ENCODE data around the gene SYNRG. TPM values are rescaled to one million over a fixed set of nuclear protein-coding genes. Genes with fewer than 3 reads are reported as not detected.

SYNRG gene
- total RNA-seq, 1 donor from 2014 or later: 56.3 TPM

DNA sequence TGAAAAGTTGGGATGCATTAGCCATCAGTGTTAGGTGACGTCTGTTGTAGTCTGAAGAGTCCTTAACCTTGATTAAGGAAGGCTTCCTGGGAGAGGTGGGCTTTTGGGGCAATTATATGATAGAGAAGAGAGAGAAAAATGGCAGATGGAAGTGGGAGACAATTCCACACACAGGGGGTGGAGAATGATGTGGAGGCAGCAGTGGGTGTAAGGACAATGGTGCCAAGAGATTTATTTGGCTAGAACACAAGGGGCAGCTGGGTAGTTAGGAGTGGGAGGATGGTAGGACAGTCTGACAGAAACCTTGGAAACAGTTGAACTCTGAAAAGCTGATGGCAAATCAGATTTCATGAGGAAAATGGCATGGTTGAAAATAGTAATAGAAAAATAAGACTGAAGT lies 130.2 kb downstream of the SYNRG start:
- Mint-ChIP-seq H3K36me3 (peaks cover 27% of the 10 kb centered on the region), H3K27me3 (ENCODE audit: low read depth) (no peaks in the 10 kb centered on the region), H3K9me3 (no peaks in the 10 kb centered on the region), H3K27ac (no peak overlapping the region), H3K4me3 (no peak overlapping the region), H3K4me1 (peaks cover 29% of the 10 kb centered on the region)
- no peak for TF ChIP-seq CTCF (IDR thresholded peaks at IDR 0.05; ENCODE audit: unreplicated experiment)
- no peak for DNase-seq (ENCODE audit: low spot score in 2 of 2, unreplicated experiment in 2 of 2)

- Mint-ChIP-seq H3K4me1 (peaks cover 21% of the 10 kb centered on the region), H3K27me3 (ENCODE audit: low read depth) (no peaks in the 10 kb centered on the region), H3K36me3 (peaks cover 34% of the 10 kb centered on the region), H3K4me3 (no peak overlapping the region), H3K27ac (no peak overlapping the region), H3K9me3 (no peaks in the 10 kb centered on the region)
- no peak for DNase-seq (ENCODE audit: low spot score in 2 of 2, unreplicated experiment in 2 of 2)
- TF ChIP-seq CTCF (IDR thresholded peaks at IDR 0.05; ENCODE audit: unreplicated experiment): no peak
Observed at GRCh38 chr17:37478187-37478586, 131.0 kb downstream of the SYNRG start.

DNA sequence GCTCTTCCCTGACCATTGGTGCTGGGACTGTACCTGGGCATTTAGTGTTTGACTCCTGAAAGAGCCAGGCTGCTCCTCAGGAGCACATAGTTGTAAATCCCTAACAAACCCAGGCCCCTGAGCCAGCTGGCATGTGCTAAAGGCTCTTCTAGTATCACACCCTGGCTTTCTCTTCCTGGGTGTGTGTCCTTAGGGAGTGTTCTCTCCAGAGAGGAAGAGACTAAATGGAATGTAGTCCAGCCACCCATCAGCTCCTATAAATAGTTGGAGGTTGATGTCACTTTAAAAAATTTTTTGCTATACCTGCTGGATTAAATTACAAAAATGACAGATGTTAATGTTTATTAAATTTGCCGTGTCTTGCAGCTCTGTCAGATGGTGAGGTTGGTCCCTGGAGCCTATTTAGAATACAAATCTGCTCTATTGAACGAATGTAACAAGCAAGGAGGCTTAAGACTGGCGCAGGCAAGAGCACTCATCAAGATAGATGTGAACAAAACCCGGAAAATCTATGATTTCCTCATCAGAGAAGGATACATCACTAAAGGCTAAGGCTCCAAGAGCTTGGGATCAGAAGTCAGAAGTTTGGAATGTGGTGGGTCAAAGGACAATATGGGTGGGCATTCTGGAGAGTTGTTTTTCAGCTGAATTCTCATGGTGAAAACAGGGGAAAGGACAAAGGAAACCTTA lies 132.6 kb downstream of the SYNRG start:
- Mint-ChIP-seq H3K27ac (peak overlapping the region; percentile 96), H3K9me3 (no peaks in the 10 kb centered on the region)

DNA sequence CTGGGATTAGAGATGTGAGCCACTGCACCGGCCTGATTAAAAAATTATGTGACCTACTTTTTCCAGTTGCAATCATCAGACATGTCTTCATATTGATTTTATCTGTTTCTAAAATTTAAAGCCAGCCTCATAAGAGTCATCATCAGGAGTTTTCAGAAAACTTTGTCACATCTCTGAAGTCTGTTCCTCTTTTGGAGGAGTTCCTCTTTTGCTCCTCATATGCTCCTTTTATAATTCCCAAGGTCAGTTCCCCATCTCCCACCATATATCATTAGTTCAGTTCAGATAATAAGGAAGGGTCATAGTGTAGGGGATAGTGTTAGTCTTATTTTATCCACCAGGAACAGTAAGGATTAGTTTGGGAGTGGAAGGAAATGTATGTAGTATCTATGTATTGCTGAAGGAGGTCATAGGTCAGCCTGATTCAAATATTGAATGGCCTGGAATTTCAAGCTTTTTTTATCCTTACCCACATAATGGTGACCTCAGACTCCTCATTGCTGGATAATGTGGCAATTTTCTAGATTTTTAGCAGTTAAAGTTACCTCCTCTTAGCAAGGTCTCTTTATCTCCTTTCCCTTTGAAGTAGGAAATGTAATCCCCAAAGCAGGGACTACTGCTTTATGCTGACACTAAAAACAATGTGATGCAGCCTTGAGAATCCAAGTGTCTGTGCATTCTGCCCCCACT lies 133.3 kb downstream of the SYNRG start:
- Mint-ChIP-seq H3K4me1 (peaks cover 16% of the 10 kb centered on the region), H3K27me3 (ENCODE audit: low read depth) (no peaks in the 10 kb centered on the region), H3K9me3 (no peaks in the 10 kb centered on the region), H3K27ac (peak overlapping the region; percentile 96), H3K36me3 (peaks cover 40% of the 10 kb centered on the region), H3K4me3 (no peak overlapping the region)
- no peak for TF ChIP-seq CTCF (IDR thresholded peaks at IDR 0.05; ENCODE audit: unreplicated experiment)
- DNase-seq (ENCODE audit: low spot score in 2 of 2, unreplicated experiment in 2 of 2): no peak

More for the DNA sequence above, 132.6 kb downstream of the SYNRG start:
- Mint-ChIP-seq H3K4me1 (peaks cover 16% of the 10 kb centered on the region), H3K36me3 (peaks cover 39% of the 10 kb centered on the region), H3K4me3 (no peak overlapping the region), H3K27me3 (ENCODE audit: low read depth) (no peaks in the 10 kb centered on the region)
- TF ChIP-seq CTCF (IDR thresholded peaks at IDR 0.05; ENCODE audit: unreplicated experiment): no peak
- no peak for DNase-seq (ENCODE audit: low spot score in 2 of 2, unreplicated experiment in 2 of 2)

DNA sequence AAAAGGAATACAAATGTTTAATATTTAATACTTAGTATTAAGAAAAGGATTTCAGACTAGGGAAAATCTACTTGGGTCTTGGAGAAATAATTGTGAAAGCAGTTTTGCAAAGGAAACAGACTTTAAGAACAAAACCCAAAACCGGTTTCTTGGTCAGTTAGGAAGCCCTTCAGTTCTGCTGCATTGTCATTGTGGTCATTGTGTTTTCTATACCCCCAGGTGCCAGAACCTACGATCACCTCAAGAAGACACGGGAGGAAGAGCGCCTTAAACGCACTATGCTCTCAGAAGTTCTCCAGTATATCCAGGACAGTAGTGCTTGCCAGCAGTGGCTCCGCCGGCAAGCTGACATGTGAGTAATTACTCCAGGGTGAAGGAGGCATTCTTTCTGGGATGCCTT lies 139.0 kb downstream of the SYNRG start:
- Mint-ChIP-seq H3K27me3 (ENCODE audit: low read depth) (no peaks in the 10 kb centered on the region), H3K36me3 (peaks cover 35% of the 10 kb centered on the region)

More for the DNA sequence above, 139.0 kb downstream of the SYNRG start:
- H3K4me1 Mint-ChIP-seq: no peaks in the 10 kb centered on the region
- no peak overlapping the region for H3K27ac Mint-ChIP-seq
- no peak for TF ChIP-seq CTCF (IDR thresholded peaks at IDR 0.05; ENCODE audit: unreplicated experiment)
- DNase-seq (ENCODE audit: low spot score in 2 of 2, unreplicated experiment in 2 of 2): no peak
- H3K4me3 Mint-ChIP-seq: no peak overlapping the region
- no peaks in the 10 kb centered on the region for H3K9me3 Mint-ChIP-seq
